Fibroblast of villous mesenchyme (primary cell): ENCODE measurements around the gene TP53I11. TPM values are rescaled to one million over a fixed set of nuclear protein-coding genes. Genes with fewer than 3 reads are reported as not detected.

Experiments used
- DNase-seq: peaks from one replicate; pipeline ENCODE4 v3.0.0-alpha.2; 2010; ENCODE audit warnings: low read depth
- H3K4me3 ChIP-seq: 2 replicates; pipeline ENCODE4 v1.5.1; 2011; ENCODE audit warnings: low read depth, mild to moderate bottlenecking, low read length
- CTCF ChIP-seq: IDR thresholded peaks from 2 replicates; pipeline ENCODE4 v1.5.1; 2012; ENCODE audit warnings: low read depth, mild to moderate bottlenecking, low read length; ENCODE audit not compliant: insufficient read depth
- total RNA-seq: library from RNA; depleted of rRNA; stranded (reverse); fragments of >200 nt; gene quantifications from 2 replicates; pipeline ENCODE4 v1.2.3, GENCODE V29; 2012

The TP53I11 gene
- total RNA-seq, 1 donor: 38.4 TPM

- DNase-seq: no peak
- no peak overlapping the region for H3K4me3 ChIP-seq
- no peak for TF ChIP-seq CTCF
Measured at GRCh38 chr11:44946263-44946662, 4.4 kb downstream of the TP53I11 start.

- no peak for TF ChIP-seq CTCF
- DNase-seq: no peak
- H3K4me3 ChIP-seq: no peak overlapping the region
Measured at GRCh38 chr11:44945666-44946065, 5.0 kb downstream of the TP53I11 start.

- TF ChIP-seq CTCF: no peak
- DNase-seq: no peak
- no peak overlapping the region for H3K4me3 ChIP-seq
Measured at GRCh38 chr11:44944853-44945235, 5.8 kb downstream of the TP53I11 start.

- DNase-seq: no peak
- H3K4me3 ChIP-seq: no peak overlapping the region
- TF ChIP-seq CTCF: no peak
Measured at GRCh38 chr11:44944181-44944852, 6.4 kb downstream of the TP53I11 start.

GRCh38 chr11:44943696-44944095, 7.0 kb downstream of the TP53I11 start:
- no peak overlapping the region for H3K4me3 ChIP-seq
- TF ChIP-seq CTCF: no peak
- DNase-seq: no peak

- no peak for TF ChIP-seq CTCF
- H3K4me3 ChIP-seq: no peak overlapping the region
- DNase-seq: no peak
Measured at GRCh38 chr11:44943118-44943517, 7.6 kb downstream of the TP53I11 start.
